ENCODE data around the gene HSD17B14. TPM values are rescaled to one million over a fixed set of nuclear protein-coding genes. Genes with fewer than 3 reads are reported as not detected.
A peak's percentile ranks its signal among the peaks of the same experiment; 100 is the strongest.

HSD17B14 gene
- total and polyA plus RNA-seq, 9 of the 15 experiments (the other 6 are each of a cell fraction or from before 2014, with no cell fraction given): 0.16 TPM; not detected in 8

DNA sequence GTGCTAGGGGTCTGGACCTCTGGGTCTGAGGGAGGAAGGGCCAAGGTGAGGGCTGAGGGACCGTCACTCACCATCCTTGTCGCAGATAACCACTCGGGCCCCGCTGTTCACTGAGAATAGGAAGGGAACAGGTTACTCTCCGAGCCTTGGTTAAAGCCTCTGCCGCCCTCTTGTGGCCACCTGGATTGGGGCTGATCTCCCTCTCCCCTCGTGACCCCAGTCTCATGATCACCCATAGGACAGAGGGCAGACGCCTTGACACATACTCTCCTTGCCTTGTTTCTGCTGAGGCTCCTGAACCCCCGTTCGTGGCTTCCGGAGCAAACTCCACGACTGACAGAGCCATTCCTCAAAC is 580 bp downstream of the HSD17B14 start (continued):
- TF ChIP-seq FUS (optimal IDR thresholded peaks at IDR 0.05; ENCODE audit: low read depth, low read length): no peak
- no peak for TF ChIP-seq PTTG1 (tag; IDR thresholded peaks at IDR 0.05; ENCODE audit: low read depth)
- no peak for TF ChIP-seq ZNF232 (CRISPR knock-in tag; IDR thresholded peaks at IDR 0.05)
- TF ChIP-seq TOE1 (IDR thresholded peaks at IDR 0.05; ENCODE audit: borderline replicate concordance): peak; percentile 97
- no peak for TF ChIP-seq TOE1 (CRISPR knock-in tag; IDR thresholded peaks at IDR 0.05; ENCODE audit: borderline replicate concordance, low read depth)
- TF ChIP-seq, protein P1, sequence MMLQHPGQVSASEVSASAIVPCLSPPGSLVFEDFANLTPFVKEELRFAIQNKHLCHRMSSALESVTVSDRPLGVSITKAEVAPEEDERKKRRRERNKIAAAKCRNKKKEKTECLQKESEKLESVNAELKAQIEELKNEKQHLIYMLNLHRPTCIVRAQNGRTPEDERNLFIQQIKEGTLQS (IDR thresholded peaks at IDR 0.05): no peak
- TF ChIP-seq, protein P1 (CRISPR knock-in tag; conservative IDR thresholded peaks at IDR 0.05): no peak
- TF ChIP-seq MXI1 (IDR thresholded peaks at IDR 0.05; ENCODE audit: low read depth, low read length): no peak
- no peak for TF ChIP-seq ZNF124 (CRISPR knock-in tag; IDR thresholded peaks at IDR 0.05)
- no peak for TF ChIP-seq NR2F6 (CRISPR knock-in tag; IDR thresholded peaks at IDR 0.05)
- no peak for TF ChIP-seq HBP1 (CRISPR knock-in tag; IDR thresholded peaks at IDR 0.05)
- TF ChIP-seq, protein P2, sequence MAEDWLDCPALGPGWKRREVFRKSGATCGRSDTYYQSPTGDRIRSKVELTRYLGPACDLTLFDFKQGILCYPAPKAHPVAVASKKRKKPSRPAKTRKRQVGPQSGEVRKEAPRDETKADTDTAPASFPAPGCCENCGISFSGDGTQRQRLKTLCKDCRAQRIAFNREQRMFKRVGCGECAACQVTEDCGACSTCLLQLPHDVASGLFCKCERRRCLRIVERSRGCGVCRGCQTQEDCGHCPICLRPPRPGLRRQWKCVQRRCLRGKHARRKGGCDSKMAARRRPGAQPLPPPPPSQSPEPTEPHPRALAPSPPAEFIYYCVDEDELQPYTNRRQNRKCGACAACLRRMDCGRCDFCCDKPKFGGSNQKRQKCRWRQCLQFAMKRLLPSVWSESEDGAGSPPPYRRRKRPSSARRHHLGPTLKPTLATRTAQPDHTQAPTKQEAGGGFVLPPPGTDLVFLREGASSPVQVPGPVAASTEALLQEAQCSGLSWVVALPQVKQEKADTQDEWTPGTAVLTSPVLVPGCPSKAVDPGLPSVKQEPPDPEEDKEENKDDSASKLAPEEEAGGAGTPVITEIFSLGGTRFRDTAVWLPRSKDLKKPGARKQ (CRISPR knock-in tag; IDR thresholded peaks at IDR 0.05): no peak
- TF ChIP-seq ZNF398 (CRISPR knock-in tag; IDR thresholded peaks at IDR 0.05): no peak
- TF ChIP-seq, protein P3, sequence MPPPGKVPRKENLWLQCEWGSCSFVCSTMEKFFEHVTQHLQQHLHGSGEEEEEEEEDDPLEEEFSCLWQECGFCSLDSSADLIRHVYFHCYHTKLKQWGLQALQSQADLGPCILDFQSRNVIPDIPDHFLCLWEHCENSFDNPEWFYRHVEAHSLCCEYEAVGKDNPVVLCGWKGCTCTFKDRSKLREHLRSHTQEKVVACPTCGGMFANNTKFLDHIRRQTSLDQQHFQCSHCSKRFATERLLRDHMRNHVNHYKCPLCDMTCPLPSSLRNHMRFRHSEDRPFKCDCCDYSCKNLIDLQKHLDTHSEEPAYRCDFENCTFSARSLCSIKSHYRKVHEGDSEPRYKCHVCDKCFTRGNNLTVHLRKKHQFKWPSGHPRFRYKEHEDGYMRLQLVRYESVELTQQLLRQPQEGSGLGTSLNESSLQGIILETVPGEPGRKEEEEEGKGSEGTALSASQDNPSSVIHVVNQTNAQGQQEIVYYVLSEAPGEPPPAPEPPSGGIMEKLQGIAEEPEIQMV (tag; conservative IDR thresholded peaks at IDR 0.05; ENCODE audit: low read depth): no peak
- peak; percentile 50; the same call in 1 of the 2 replicates for TF ChIP-seq ELF2 (CRISPR knock-in tag; IDR thresholded peaks at IDR 0.05)
- no peak for TF ChIP-seq KLF10 (CRISPR knock-in tag; IDR thresholded peaks at IDR 0.05)
- no peak for TF ChIP-seq DNMT1 (IDR thresholded peaks at IDR 0.05)
- peak; percentile 100 for TF ChIP-seq MITF (IDR thresholded peaks at IDR 0.05)

Data from K562 (cell line).